NOMO-1 (cell line): ENCODE results near the gene VENTX.

Source experiments
- DNase-seq, 2 experiments: peaks; one replicate each; lab custom pipeline; 2025; ENCODE audit not compliant: unreplicated experiment in 2 of 2; lab: John Stamatoyannopoulos, UW

The VENTX gene

GRCh38 chr10:133237588-133238465 lies at the start of gene VENTX:
Gene VENTX (plus strand): TSS chr10:133237855. CDS start chr10:133237915, 60 bp downstream.
- DNase-seq: no peak

GRCh38 chr10:133187906-133188681 lies 49.6 kb upstream of the VENTX start:
- no peak for DNase-seq

DNA sequence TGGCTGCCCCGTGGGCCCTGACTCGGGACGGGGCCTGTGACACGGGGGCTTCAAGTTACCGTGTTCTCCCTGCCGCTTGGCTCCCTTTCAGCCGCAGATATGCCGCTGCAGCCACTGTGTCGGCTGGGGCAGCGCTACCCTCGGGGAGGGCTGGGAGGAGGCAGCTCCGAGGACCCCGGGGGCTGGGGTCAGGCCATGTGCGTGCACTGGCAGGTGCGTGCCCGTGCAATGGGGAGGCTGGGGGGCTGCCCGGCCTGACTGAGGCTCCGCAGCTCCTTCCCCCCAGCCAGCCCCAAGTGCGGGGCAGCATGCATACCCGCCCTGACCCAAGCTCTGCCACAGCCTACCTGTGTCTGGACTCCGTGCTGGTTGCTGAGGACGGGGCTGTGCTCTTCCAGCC lies 48.4 kb upstream of the VENTX start:
- no peak for DNase-seq

DNA sequence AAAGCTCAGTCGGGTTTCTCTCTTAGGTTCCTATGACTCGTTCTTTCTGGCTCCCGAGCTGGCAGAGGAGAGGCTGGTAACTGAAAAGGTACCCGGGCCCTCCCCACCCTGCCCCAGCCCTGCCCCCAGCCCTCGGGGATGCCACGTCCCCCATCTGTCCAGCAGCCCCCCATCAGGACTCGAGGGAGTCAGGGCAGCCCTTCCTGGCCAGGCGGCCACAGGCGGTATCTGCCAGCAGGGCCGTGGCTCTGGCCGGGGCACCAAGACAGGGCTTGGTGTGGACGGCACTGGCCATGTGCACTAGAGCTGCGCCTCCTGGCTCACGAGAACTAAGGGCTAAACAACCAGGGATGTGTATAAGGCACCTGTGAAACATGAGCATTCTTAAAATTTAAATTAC lies 47.9 kb upstream of the VENTX start:
- DNase-seq: no peak

- no peak for DNase-seq
These were observed 47.4 kb upstream of the VENTX start for GRCh38 chr10:133190225-133190624.

DNA sequence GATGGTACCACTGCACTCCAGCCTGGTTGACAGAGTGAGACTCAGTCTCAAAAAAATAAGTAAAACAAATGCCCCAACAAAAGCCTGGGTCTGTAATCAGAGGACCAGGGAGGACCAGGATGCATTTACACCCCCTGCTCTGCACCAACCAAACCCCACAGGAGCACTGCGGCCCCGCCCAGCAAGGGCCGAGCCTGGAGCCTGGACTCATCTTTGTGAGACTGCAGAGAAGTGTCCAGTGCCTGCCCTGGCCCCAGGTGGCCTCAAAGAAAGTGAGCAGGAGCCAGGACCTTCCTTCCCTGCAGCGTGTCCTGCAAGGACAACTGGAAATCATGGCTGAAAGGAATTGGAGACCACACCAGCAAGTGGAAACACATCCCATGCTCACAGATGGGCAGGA lies 46.0 kb upstream of the VENTX start:
- DNase-seq: no peak

DNA sequence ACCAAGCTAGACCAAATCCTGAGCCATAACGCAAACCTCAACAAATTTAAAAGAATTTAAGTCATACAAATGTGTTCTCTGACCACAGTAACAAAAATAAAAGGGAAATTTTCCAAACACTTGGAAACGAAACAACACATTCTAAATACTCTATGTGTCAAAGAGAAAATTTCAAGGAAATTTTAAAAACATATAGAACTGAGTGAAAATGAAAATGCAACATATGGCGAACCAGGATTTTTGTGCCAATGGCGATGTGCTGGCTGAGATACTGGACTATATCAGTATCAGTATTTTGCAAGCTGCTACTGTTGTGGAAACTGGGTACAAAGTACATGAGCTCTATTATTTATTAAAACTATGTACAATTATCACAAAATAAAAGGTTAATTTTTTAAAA lies 43.5 kb upstream of the VENTX start:
- DNase-seq: no peak

- no peak for DNase-seq
These were observed 42.6 kb upstream of the VENTX start for GRCh38 chr10:133195096-133195495.

DNA sequence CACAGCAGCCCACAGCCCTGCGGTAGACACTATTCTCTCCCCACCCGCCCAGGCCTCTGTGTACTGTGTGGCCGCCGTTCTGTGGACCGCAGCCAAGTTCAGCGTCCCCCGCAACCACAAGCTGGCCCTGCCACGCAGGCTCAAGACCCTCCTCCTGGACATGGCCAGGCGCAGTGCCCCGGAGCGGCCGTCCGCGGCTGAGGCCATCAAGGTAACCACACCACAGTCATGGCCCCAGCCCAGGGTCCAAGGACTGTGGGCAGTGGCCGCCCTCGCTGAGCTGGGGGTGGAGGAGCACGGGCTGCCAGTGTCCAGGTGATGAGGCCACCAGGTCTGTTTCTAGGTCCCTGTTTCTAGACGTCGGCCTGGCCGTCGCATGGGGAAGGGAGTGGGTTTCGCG lies 42.0 kb upstream of the VENTX start:
- DNase-seq: no peak

- DNase-seq: no peak
These were observed 41.3 kb upstream of the VENTX start for GRCh38 chr10:133196221-133196915.

- DNase-seq: no peak
These were observed 40.5 kb upstream of the VENTX start for GRCh38 chr10:133196936-133197758.

DNA sequence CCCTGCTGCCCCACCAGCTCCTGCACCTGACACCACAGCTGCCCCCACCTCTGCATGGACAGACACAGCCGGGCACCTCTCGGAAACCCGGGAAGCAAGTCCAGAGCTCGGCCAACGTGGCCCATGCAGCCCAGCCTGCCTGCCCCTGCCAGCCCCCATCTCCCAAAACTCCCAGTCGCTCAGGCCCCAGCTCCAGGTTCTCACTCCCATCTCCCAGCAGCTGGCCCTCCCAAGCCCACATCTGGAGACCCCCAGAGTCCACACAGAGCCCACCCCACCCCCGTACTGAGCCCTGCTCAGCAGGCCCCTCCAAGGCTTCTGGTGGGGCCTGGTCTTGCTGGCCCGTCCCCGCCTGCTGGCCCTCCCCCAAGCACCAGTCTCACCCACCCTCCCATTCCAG lies 39.9 kb upstream of the VENTX start:
- no peak for DNase-seq

- no peak for DNase-seq
These were observed 39.4 kb upstream of the VENTX start for GRCh38 chr10:133198206-133198605.

DNA sequence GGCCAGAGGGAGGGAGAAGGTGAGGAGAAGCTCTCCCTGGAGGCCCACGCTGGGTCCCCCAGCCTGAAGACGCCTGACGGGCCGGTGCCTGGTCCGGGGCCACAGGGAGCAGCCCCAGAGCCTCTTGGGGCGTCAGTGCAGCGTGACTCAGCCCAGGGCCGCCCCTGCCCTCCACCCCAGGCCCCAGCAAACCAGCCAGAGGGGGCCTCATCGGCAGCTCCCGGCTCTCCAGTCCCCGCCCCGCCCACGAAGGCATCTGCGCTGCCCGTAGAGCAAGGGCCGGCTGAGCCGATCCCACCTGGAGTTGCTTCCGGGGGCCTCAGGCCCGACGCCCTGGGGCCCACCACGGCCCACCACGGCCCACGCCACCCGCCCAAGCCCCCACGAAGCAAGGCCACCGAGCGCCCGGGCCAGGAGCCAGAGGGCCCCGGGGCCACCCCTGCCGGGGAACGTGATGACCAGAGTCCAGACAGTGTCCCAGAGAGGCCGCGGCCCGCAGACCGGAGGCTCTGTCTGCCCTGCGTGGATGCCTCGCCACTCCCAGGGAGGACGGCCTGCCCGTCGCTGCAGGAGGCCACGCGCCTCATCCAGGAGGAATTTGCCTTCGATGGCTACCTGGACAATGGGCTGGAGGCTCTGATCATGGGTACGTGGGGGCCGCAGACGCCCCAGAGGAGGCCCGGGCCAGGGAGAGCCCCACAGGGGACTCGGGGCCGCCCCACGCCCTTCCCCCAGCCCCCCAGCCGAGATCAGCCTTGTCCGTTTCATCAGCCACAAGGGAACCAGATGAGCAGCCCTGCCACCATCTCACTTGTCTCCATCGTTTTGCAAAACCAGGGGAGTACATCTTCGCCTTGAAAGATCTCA lies 38.8 kb upstream of the VENTX start:
- no peak for DNase-seq

DNA sequence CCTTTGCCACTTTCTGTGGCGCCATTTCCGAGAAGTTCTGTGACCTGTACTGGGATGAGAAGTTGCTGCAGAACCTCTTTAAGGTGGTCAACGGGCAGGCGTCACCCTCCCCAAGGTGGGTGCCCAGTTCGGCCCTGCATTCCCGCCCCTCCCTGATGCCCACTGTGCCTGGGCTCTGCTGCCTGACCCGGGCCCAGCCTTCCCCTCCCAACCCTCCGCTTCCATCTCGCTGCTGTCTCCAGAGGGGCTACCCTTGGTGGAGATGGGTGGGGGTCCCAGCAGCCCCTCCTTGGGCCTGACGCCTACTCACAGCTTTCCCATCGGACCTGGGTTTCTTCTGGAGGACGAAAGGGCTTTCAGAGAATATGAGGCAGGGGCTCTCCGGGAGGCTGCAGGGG lies 38.2 kb upstream of the VENTX start:
- no peak for DNase-seq

DNA sequence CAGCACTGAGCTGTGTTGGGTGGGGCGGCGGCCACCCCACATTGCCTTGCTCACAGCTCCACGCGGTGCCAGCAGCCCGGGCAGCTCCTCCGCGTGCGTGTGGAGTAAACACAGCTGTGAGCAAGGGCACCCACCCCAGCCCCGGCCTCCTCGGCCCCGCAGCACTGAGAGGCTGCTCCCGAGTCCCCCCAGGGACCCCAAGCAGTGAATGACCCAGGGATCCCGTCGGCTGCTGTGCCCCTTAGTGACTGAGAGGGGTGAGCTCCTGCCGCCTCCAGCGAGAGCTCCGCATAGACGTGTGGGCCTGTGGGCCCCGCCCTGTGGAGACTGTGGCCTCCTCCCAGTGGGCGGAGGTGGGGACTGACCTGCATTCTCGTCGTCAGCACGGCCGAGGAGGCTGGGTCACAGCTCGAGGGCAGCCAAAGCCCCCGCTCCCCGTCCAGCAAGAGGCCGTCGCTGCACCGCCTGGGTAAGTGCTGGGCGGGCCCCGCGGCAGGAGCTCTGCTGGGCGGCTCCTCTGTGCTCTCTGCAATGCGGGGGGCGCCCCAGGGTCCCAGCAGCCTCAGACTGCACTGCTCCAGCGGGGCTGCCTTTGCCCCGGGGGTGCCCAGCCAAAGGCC lies 37.6 kb upstream of the VENTX start:
- DNase-seq: no peak

GRCh38 chr10:133200621-133201031 lies 37.0 kb upstream of the VENTX start:
- no peak for DNase-seq

- DNase-seq: no peak
These were observed 36.3 kb upstream of the VENTX start for GRCh38 chr10:133201151-133201947.
